ENCODE data around the gene S100A14.
A peak's percentile ranks its signal among the peaks of the same experiment; 100 is the strongest.
"Not testable (repeated sequence)": the region's sequence is repeated elsewhere in the genome, so short reads cannot be mapped to it uniquely, and the experiment has no call there.

Gene S100A14

DNA sequence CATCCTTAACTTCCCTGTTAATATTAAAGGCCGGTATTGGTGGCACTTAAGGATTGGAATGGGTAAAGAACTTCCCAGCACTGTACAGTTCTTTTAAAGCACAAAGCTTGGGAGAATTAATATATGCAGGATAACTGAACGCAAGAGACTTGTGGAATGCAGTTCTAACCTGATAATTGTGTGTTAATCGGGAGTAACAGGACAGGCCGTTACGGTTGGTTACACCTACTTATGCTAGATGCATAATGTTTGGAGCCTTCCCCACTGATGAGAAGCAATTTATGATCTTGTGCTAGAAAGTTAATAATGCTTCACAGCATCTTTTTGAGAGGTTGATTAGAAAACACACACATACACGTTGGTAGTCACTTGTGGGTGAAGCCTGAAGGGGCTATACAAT is 24.7 kb upstream of the S100A14 start:
- DNase-seq (ENCODE audit: low read depth) = no peak
- H3K4me3 ChIP-seq (ENCODE audit: low read depth, low read length) = no peak overlapping the region

- not testable (repeated sequence) for H3K4me3 ChIP-seq (ENCODE audit: low read depth, low read length); DNase-seq (ENCODE audit: low read depth)
Observed at GRCh38 chr1:153640213-153640612, 24.1 kb upstream of the S100A14 start.

GRCh38 chr1:153639280-153639679 is 23.2 kb upstream of the S100A14 start:
- H3K4me3 ChIP-seq (ENCODE audit: low read depth, low read length) = no peak overlapping the region
- no peak for DNase-seq (ENCODE audit: low read depth)

DNA sequence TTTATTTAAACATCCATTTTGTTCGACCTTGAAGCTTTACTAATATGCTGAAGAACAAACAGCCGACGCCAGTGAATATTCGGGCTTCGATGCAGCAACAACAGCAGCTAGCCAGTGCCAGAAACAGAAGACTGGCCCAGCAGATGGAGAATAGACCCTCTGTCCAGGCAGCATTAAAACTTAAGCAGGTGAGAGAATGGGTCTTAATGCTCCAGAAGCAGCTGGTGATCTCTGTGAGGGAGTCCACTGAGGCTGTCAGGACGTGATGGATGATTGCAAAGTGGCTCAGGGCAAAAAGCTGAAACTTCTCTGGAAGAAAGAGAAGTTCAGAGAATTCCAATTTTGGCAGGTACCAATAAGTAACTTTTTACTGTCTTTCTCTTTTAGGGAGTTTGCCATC is 22.1 kb upstream of the S100A14 start:
- no peak overlapping the region for H3K4me3 ChIP-seq (ENCODE audit: low read depth, low read length)
- DNase-seq (ENCODE audit: low read depth) = no peak

- no peak for DNase-seq (ENCODE audit: low read depth)
- H3K4me3 ChIP-seq (ENCODE audit: low read depth, low read length) = no peak overlapping the region
Observed at GRCh38 chr1:153636312-153636711, 20.2 kb upstream of the S100A14 start.

DNA sequence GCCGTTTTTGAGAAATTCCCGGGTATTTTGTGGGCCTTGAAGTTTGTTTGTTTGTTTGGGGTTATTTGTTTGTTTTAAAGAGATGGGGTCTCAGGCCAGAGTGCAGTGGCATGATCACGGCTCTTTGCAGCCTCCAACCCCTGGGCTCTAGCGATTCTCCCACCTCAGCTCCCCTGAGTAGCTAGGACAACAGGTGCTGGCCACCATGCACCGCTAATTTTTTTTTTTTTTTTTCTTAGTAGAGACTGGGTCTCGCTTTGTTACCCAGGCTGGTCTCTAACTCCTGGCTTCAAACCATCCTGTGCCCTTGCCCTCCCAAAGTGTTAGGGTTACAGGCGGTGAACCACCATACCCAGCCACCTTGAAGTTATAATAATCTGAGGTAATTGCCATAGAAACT is 19.7 kb upstream of the S100A14 start:
- no peak for DNase-seq (ENCODE audit: low read depth)
- no peak overlapping the region for H3K4me3 ChIP-seq (ENCODE audit: low read depth, low read length)

DNA sequence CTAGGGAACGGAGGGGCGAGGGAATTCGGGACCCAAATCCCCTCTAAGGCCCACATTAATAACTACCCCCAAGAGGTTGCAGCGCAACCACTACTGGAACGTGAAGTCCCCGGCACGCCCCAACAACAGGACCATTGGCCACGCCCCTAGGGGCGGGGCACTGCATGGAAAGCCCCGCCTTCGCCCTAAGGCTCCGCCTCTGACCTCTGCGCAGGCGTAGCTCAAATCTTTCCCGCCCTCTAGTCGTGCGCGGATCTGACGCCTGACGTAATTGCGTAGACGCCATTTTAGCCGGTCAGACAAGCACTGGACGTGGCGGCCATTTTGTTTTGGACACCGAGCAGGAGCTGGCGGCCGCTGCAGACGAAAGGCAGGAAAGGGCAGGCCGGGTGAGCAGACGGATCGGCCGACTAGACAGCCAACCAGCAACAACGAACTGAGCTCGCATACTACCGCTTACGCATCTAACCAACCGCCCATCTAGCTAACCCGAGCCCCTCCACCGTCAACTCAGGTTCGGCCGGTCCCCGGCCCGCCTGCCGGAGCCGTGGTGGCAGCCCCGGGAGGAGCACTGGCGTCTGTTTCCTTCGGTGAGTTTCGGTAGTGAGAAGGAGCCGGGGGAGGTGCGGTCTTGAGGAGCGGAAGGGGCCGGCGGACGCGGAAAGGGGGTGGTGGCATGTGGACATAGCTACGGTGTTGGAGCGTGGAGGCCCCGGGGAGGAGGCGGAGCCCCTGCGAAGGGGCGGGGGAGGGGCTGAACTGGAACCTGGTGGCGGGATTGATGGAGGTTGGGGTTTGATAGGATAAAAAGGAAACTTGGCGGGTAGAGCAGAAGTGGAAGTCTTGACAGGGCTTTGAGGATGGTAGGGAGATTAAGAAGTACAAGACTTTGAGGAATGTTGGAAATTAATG is 17.9 kb upstream of the S100A14 start, which contains the start of gene CHTOP:
CHTOP (plus strand) TSS at position 313 of the 912 bp plus-strand sequence. CDS start 2,523 bp downstream, outside the sequence.
- peak; percentile 94 for DNase-seq (ENCODE audit: low read depth)
- peak within 1 kb of the TSS; percentile 92 for H3K4me3 ChIP-seq (ENCODE audit: low read depth, low read length)

DNA sequence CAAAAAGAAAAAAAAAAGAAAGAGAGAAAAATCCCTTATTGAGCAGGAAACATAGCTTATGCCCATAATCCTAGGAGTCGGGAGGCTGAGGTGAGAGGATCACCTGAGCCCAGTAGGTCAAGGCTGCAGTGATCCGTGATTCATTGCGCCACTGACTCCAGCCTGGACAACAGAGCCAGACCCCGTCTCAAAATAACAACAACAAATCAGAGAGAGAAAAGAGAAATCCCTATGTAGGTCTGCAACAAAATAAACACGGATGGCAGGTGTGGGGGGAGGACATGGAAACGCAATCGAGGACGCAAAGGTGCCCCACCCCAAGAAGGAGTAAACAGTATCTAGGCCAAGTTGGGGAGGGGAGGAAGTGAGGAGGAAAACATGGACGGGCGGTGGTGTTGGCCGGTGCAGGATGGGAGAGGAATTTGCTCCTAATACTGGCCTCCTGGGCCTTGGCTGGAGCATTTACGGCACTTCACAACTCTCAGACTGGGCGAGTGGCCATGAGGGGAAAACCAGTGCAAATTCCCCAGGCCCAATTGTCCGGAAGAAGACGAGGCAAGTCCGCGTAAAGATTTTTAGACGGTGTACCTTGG is 17.1 kb upstream of the S100A14 start:
- DNase-seq (ENCODE audit: low read depth) = no peak
- H3K4me3 ChIP-seq (ENCODE audit: low read depth, low read length) = peak overlapping the region; percentile 92

DNA sequence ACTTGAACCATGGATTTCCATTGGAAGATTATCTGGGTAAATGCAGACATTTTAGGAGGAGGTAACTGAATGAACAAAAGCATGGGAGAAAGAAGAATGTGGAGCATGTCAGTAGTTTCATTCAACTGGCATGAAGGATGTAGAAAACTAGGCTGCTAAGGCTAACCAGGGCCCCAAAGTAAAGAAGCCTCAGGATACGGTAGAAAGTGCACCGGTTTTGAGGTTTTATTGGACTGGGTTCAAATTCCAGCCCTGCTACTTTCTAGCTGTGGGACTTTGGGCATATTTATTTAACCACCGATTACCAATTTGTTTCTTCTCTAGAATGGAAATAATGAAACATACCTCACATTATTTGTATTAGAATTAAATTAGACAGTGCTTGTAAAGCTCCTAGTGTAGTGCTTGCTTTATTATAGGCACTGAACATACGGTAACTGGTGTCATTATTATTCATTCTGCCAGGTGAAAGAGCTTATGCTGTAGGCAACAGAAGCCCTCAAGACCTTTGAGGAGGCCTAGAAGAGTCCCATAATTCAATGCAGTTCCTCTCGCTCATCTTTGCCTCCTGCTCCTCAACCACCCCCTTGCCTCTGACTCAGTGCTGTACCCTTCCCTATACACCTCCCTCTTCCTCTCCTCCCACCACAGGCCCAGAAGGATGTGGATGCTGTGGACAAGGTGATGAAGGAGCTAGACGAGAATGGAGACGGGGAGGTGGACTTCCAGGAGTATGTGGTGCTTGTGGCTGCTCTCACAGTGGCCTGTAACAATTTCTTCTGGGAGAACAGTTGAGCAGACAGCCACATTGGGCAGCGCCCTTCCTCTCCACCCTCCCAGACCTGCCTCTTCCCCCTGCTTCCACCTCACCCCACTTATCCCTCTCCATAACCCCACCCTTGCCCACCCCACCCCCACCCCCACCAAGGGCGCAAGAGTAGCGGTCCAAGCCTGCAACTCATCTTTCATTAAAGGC is 15.2 kb upstream of the S100A14 start:
- H3K4me3 ChIP-seq (ENCODE audit: low read depth, low read length) = no peak overlapping the region
- DNase-seq (ENCODE audit: low read depth) = no peak

DNA sequence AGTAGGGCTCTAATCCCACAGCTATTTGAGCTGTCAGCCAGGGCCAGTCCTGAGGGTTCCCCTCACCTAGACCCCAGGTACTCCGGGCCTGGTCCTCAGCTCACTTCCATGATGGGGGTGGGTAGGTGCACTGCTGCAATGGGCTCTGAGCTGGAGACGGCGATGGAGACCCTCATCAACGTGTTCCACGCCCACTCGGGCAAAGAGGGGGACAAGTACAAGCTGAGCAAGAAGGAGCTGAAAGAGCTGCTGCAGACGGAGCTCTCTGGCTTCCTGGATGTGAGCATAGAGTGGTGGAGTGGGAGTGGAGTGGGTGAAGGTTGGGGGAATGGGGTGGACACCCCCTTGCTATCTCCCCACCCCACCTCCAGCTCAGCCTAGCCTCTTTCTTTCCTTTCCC is 14.3 kb upstream of the S100A14 start:
- H3K4me3 ChIP-seq (ENCODE audit: low read depth, low read length) = no peak overlapping the region
- no peak for DNase-seq (ENCODE audit: low read depth)

GRCh38 chr1:153629971-153630370 is 13.8 kb upstream of the S100A14 start:
- no peak overlapping the region for H3K4me3 ChIP-seq (ENCODE audit: low read depth, low read length)
- DNase-seq (ENCODE audit: low read depth) = no peak

GRCh38 chr1:153629343-153629665 is 13.2 kb upstream of the S100A14 start:
- DNase-seq (ENCODE audit: low read depth) = no peak
- no peak overlapping the region for H3K4me3 ChIP-seq (ENCODE audit: low read depth, low read length)

DNA sequence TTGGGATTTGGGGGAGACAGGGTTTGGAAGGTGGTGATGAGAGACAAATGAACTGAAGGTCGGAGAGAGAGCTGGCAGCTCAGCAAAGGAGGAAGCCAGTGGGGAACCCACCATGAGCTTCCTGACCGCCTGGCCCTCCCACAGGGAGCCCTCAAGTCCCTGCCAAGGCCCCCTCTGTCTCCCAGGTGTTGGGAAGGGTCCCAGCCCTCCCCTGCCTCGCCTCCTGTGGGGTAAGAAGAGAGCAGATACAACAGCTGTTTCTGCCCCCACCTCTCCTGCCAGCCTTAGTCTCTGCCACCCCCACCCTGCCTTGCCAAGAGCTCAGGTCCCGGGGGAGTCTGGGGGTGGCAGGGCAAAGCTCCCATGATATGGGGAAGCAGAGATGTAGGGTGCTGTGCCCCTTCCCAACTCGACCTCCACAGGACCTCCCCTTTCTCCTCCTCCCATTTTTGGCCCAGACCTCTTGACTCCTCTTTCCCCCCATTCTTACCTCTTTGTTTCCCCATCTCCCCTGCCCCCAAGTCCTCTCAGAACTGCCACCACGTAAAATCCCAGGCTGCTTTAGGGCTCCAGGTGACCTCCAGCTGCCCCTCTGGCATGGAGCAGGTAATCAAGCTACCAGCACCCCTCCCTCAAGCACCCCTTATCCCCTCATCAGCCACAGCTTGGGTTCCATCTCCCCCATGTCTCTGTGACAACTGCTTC is 12.7 kb upstream of the S100A14 start:
- DNase-seq (ENCODE audit: low read depth) = no peak
- no peak overlapping the region for H3K4me3 ChIP-seq (ENCODE audit: low read depth, low read length)

GRCh38 chr1:153627715-153628626 is 11.8 kb upstream of the S100A14 start, which contains the start of gene S100A1:
Gene S100A1 (plus strand): TSS chr1:153628434. CDS start chr1:153630522, 2,088 bp downstream.
- DNase-seq (ENCODE audit: low read depth) = no peak
- peak within 1 kb of the TSS; percentile 70 for H3K4me3 ChIP-seq (ENCODE audit: low read depth, low read length)

DNA sequence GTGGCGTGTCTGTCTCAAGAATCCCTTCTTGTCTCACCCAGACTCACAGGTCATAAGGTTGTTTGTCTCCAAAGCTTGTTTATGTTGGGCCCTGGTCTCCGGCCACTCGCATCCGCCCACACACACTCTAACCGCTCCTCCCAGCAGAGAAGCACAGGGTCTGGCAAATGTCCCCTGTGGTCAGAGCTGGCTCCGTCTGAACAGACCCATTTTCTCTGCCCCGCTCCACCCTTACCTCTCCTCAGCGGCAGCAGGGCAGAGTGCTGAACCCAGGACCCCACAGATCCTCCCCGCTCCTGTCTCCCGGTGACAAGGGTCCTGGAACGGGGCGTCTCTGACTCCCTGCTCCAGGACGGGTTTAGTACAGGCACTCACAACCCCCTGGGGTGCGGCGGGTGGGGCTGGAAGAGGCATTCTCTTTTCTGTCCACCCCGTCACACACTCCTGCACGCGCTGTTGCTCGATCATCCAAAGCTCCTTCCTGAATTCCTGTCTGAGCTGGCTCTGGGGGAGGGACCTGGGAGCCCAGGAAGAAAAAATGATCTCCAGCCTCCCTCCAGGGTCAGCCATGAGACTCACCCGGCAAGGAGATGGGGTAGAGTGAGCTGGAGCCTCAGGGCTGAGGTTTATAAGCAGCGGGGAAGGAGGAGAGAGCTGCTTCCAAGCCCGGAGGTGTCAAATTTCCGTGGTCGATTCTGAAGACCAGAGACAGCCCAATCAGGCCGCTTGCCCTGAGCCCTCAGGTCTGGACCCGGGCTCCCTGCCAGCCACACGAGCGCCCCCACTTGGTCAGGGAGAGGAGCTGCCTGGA is 11.0 kb upstream of the S100A14 start, which contains the start of gene S100A13:
S100A13 (minus strand) TSS at position 602 of the 811 bp plus-strand sequence. CDS start 1,033 bp downstream, outside the sequence.
- DNase-seq (ENCODE audit: low read depth) = peak; percentile 81

DNA sequence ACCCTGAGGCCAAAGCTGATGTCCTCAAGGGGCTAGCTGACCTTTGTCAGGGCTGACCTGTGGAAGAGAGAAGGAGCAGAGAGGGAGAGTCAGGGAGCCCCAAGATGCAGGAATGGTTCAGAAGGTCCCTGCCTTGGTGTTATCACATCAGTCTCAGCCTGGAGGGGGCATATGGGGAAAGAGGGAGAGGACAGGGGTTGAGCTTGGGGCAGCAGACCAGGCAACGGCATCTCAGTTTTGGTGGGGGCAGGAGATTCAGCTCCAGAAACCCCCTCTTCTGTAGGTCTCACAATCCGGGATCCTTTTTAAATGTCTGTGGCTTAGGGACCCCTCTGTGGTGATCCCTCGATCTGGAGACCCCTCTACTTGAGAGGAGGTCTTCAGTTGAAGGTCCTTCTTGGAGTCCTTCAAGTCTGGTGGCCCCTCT is 10.4 kb upstream of the S100A14 start:
- no peak for DNase-seq (ENCODE audit: low read depth)
- H3K4me3 ChIP-seq (ENCODE audit: low read depth, low read length) = peak overlapping the region; percentile 70

More for the DNA sequence above, 11.0 kb upstream of the S100A14 start, which contains the start of gene S100A13:
- H3K4me3 ChIP-seq (ENCODE audit: low read depth, low read length) = peak within 1 kb of the TSS; percentile 70

- no peak for DNase-seq (ENCODE audit: low read depth)
- no peak overlapping the region for H3K4me3 ChIP-seq (ENCODE audit: low read depth, low read length)
Observed at GRCh38 chr1:153624965-153625611, 9.0 kb upstream of the S100A14 start.
